Measurements from ENCODE around the gene DIO3.

DIO3 gene

DNA sequence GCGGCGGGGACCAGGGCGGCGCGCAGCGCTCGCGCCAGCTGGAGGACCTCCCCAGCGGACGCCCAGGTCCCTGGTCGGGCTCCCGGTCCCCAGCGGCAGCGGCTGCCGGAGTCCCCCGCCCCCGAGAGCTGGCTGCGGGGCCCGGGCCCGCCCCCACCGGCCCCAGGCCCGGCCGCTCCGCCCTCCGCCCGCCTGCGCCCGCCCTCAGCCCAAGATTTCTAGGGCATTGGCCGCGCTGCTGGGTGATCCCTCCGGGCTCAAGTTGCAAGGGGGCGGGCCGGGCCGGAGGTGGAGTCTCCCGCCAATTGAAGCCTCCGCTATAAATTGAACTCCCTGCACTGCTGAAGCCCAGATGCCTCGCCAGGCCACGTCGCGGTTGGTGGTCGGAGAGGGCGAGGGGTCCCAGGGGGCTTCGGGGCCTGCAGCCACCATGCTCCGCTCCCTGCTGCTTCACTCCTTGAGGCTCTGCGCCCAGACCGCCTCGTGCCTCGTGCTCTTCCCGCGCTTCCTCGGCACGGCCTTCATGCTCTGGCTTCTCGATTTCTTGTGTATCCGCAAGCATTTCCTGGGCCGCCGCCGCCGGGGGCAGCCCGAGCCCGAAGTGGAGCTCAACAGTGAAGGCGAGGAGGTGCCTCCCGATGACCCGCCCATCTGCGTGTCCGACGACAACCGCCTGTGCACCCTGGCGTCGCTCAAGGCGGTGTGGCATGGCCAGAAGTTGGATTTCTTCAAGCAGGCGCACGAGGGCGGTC, at the start of gene DIO3:
TSS of gene DIO3 (plus strand) at position 351 of the 752 bp plus-strand sequence.
- FAIRE-seq = no peak

- FAIRE-seq = no peak
Measured at GRCh38 chr14:101511620-101512375, 49.5 kb upstream of the DIO3 start.

DNA sequence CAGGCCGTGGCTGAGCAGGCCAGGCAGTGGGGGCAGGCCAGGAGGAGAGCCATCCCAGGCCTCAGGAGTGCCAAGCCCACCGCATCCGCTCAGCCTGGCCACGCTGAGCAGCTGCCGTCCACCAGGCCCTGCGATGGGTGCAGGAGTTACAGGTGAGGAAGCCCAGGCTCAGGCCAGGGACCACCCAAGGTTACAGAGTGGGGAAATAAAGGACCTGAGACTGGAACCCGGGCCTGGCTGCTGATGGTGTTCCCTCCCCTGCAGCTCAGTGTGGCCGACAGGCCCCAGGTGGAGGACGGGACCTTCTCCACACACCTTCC, 49.0 kb upstream of the DIO3 start:
- FAIRE-seq = no peak

- FAIRE-seq = no peak
Measured at GRCh38 chr14:101514136-101514535, 47.2 kb upstream of the DIO3 start.

DNA sequence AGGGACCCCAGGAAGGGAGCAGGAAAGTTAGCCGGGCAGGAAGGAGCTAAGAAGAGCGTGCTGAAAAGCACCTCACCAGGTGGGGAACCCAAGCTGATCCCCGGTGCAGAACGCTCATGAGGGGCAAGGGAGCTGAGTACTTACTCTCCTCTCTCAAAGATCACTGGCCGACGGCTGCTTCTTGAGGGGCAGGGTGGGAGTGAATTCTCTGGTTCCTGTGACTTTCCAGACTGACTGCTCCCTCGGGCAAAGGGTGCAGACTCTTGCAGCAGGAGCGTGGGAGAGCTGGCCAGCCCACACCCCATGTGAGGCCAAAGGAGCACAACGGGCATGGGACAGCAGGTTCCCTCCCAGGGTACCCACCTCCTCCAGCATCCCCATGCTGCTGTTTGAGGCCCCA, 44.9 kb upstream of the DIO3 start:
- no peak for FAIRE-seq

- no peak for FAIRE-seq
Measured at GRCh38 chr14:101518611-101519473, 42.5 kb upstream of the DIO3 start.

GRCh38 chr14:101520621-101521472, 40.4 kb upstream of the DIO3 start:
- no peak for FAIRE-seq

GRCh38 chr14:101521473-101521915, 39.8 kb upstream of the DIO3 start:
- no peak for FAIRE-seq

- no peak for FAIRE-seq
Measured at GRCh38 chr14:101521978-101522377, 39.3 kb upstream of the DIO3 start.

- FAIRE-seq = no peak
Measured at GRCh38 chr14:101525640-101526527, 35.4 kb upstream of the DIO3 start.

GRCh38 chr14:101527987-101528386, 33.3 kb upstream of the DIO3 start:
- no peak for FAIRE-seq

DNA sequence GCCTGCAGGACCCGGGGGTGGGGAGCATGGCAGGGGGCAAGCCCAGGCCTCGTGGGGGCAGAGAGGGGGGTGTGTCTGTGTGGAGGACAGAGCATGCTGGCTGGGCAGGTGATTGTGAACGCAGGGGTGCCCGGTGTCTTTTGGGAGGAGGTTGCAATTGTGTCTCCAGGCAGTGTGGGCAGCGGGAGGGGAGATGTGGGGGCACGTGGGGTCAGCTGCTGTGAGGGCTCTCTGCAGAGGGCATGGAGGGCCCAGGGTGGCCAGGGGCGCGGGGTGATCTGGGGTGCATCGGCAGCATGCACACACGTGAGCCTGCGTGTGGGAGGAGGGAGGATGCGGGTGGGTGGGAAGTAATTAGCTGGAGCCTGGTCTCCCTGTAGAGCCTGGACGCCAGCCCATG, 32.2 kb upstream of the DIO3 start:
- no peak for FAIRE-seq

- FAIRE-seq = no peak
Measured at GRCh38 chr14:101534198-101534597, 27.1 kb upstream of the DIO3 start.

DNA sequence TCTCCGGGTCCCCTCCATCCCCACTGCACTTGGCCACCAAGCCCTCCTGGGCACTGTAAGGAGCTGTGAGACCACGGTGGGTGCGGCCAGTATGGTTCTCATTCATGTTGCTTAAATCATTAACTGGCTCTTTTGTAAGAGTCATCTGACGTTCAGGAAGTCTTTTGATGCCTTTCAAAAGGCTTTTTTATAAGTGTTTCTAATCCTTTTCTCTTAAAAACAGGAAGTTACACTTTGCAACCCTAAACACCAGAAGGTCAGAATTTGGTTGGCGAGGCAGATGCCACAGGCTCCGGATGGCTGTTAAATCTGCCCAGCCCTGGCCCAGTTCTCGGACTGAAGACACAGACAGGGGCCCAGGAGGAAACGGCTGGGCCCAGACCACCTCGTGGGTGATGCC, 26.1 kb upstream of the DIO3 start:
- FAIRE-seq = no peak

- no peak for FAIRE-seq
Measured at GRCh38 chr14:101535701-101536207, 25.5 kb upstream of the DIO3 start.

- FAIRE-seq = no peak
Measured at GRCh38 chr14:101537286-101537685, 24.0 kb upstream of the DIO3 start.

DNA sequence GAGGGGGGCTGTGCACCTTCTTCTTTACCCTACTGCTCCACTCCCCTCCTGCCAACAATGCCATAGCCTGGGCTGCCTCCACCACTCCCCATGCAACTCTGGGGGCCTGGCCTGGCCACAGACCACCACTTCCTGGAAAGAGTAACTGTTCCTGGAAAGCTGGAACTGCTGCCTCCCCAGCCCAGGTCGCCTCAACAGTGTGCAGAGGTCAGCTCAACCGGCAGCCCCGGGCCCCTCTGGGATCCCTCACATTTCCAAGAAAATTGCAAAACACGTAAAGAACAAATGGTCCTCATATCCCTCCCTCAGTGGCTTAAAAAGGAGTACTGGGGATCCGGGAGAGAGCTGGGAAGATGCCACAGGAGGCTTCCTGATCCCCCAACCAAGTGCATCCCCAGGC, 22.4 kb upstream of the DIO3 start:
- FAIRE-seq = no peak

GRCh38 chr14:101539880-101540279, 21.4 kb upstream of the DIO3 start:
- FAIRE-seq = no peak

DNA sequence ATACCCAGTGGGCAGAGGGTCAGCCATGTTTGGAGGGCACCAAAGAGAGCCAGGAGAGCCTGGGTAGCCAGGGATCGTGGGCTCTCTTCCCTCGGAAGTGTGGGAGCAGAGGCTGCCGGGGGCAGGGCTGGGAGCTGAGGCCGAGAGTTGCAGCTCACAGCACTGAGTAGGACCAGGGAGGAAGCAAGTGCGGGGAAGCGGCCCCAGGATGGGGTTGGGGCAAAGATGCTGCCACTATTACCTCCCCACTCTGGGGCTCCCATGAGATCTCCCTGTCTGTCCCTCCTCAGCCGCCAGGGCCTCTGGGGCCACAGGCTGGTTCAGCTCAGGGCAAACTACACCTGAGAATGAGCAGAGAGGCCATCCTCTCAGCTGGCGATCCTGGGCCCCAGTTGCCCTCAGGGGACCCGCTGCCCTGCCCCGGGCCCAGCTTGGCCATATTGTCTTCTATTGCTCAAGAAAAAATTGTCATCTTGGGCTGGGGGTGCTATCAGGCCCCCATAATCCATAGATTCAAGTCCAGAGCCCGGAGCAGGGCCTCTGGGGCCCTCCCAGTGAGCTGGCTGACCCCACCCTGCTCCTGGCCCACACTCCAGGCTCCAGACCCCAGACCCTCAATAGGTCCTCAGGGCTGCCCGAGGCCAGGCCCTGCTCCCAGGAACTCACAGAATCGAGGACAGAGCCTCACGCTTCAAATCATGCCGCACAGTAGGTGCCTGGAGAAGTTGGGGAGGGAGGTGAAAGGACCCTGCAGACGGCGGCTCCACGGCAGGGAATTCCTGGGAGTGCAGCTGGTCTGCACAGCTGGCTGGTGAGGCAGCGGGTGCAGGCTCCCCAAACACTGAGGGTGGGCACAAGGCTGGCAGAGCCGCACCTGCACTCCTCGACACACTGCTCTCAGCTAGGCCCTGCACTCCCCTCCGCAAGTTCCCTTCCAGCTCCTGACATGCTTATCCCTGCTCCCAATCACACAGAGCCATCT, 20.5 kb upstream of the DIO3 start:
- no peak for FAIRE-seq

GRCh38 chr14:101542391-101542790, 18.9 kb upstream of the DIO3 start:
- FAIRE-seq = no peak
